RPMI7951 (cell line): ENCODE results near the gene ACOT9. TPM values are rescaled to one million over a fixed set of nuclear protein-coding genes. Genes with fewer than 3 reads are reported as not detected.
"Not testable (repeated sequence)": the region's sequence is repeated elsewhere in the genome, so short reads cannot be mapped to it uniquely, and the experiment has no call there.

Source experiments
- DNase-seq: peaks from one replicate; pipeline ENCODE4 v3.0.0-alpha.2; 2012; ENCODE audit warnings: low read depth
- total RNA-seq: library from RNA; depleted of rRNA; stranded (reverse); fragments of >200 nt; shearing (Covaris generic); gene quantifications from 2 replicates; pipeline ENCODE4 v1.2.3, GENCODE V29; 2014; rRNA removed

ACOT9 gene
- total RNA-seq, 1 experiment from 2014 or later = 68.0 TPM

DNA sequence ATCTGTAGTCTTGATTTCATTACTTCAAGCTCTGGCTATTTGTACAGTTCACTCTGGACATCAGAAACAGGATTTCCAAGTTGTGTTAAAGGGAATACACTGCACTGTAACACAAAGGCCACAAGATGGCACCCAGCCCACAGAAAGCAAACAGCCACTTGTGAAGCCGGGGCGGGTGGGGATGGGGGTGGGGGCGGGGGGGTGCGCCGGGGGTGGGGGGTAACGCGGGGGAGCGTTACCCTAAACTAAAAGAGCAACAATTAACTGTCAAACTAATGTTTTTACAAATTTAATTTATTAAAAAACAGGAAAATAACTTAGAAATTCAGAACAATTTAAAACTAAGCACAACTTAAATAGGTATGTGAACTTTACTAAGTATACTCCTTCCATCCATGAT, 48.5 kb downstream of the ACOT9 start:
- DNase-seq = peak; percentile 58

DNA sequence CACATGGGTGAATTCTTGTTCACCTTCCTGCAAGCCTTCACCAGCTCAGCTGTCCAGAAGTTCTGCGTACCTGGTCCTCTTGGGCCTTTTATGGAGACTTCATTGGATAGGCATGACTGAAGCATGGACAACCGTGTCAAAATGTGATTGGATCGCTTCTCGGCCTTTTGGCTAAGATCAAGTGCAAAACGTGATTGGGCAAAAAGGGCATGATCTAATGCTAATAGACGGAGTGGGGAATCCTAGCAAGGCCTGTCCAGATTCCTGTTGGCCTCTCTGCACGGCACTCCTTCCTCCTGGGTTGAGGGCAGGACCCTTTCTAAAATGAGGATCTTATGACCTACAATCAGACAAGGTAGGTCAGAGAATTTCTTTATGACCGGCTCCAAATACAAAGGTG, 50.9 kb downstream of the ACOT9 start:
- DNase-seq = no peak

DNA sequence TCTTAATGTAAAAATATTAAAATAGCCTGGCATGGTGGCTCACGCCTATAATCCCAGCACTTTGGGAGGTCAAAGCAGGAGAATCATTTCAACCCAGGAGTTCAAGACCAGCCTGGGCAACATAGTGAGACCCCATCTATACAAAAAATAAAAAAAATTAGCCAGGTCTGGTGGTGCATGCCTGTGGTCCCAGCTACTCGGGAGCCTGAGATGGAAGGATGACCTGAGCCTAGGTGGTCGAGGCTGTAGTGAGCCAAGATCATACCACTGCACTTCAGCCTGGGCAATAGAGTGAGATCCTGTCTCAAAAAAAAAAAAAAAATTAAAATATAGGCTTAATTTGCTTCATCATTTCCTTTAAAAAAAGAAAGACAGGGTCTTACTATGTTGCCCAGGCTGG, 66.6 kb downstream of the ACOT9 start:
- DNase-seq = not testable (repeated sequence)

DNA sequence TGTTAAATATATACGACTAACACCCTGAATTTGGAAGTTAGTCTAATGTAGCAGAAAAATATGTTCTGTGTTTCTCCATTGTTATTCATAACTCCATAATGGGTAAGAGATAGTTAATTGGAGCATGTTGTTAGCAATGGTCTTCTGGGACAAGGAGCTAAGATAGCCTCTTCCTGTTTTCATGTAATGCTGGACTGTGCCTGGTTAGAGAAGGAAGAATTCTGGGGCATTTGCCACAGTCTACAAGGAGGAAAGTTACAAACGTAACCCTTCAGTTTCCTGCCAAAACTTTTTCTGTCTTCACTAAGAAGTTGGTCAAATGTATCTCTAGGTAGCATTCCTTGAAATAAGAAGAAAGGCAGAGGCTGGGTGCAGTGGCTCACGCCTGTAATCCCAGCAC, 70.0 kb downstream of the ACOT9 start:
- no peak for DNase-seq

DNA sequence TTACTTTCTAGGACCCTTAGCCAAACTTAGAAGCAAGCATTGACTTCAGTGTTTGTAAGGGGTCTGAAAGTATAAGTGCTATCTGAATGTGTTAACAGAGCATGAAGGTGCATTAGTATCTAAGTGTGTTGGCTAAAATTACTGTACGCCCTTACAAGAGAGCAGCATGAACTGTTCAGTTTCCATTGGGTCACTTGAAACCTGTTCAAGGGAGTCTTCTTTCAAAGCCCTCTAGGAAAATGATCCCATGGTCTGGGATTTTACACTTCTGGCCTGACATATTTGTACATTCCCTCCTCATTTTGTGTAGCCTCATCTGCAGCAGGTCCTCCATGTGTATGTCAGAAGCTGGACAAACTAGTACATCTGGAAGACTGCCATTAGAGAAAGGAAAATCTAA, 72.5 kb downstream of the ACOT9 start:
- DNase-seq = no peak

DNA sequence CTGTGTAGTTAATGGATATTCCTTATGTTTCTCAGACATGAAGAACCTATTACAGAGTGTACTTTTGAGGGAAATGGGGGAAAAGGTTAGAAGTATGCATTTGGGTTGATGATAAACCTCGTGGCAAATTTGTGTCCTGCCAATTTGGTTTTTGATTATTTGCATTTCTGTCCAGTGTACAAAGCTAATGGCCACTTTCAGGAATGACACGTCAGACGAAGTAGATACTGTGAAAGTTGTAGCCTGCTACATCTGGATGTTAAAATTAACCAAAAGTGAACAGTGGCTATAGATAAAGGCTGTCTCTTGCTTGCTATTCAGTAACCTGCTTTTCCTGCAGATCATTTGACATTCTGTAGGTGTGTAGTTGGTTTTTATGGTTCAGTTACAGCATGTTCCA, 74.7 kb downstream of the ACOT9 start:
- DNase-seq = no peak

DNA sequence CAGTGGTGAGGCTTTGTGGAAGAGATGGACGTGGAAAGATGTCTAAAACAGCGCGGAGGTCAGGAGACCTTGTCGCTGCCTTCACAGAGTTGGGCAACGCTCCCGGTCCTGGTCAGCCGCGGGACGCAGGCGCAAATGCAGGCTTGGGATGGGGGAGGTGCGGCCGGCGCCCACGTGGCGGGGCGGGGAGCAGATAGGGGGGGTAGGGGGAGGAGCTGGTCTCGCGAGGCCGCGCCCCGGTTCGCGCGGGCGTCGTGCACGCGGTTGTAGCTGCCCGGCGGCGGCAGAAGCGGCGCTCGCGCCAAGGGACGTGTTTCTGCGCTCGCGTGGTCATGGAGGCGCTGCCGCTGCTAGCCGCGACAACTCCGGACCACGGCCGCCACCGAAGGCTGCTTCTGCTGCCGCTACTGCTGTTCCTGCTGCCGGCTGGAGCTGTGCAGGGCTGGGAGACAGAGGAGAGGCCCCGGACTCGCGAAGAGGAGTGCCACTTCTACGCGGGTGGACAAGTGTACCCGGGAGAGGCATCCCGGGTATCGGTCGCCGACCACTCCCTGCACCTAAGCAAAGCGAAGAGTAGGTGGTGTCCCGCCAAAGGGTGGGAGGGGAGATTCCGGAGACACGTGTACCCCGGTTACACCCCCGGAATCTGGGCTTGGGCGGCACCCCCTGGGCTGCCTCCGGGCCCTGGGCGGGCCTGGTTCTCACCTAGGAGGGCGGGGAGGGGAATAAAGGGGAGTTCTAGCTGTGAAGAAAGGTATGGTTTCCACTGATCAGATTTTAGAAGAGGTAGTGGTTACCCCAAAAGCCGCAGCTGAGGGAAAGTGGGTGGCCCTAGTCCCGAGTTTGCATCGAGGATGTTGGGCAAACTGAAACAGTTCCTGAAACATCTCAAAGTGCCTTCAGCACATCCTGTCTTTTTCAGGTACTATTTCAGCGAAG, 75.6 kb downstream of the ACOT9 start, which contains the start of gene PRDX4:
TSS of gene PRDX4 (plus strand) at position 255 of the 939 bp plus-strand sequence. CDS start at position 333, 78 bp downstream.
- peak; percentile 88 for DNase-seq

DNA sequence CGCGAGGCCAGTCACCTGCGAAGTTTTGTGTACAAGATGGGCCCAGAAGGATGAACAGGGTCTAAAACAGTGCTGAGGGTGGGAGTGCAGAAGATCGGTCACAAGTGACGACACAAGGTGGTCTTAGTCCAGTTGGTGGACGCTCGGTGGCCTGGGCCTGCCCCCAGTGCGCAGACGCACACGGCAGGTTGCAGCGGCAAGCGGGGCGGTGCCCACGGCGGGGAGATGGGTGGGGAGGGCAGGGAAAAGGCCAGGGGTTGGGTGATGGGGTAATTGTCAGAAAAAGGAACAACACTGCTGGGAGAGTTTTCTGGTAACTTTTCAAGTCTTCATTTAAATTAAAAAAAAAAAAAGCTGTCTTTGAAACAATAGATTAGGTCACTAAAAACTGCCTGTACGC, 76.8 kb downstream of the ACOT9 start:
- DNase-seq = no peak

DNA sequence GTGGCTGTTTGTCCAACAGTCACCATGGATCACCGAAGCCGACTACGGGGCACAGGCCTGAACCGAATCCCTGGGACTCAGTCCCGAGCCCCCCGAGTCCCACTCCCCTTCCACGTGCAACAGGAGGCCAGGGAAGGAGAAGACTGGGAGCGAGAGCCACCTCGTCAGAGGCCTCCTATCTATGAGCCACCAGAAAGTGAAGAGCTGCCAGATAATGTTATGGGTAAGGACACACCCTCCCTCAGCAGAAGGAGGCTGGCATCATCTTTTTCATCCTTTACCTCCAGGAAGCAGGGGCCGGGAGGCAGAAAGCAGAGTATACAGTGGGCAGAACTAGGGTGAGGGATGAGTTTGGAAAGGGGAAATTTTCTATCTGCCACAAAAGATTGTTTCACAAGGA, 78.6 kb downstream of the ACOT9 start:
- no peak for DNase-seq

DNA sequence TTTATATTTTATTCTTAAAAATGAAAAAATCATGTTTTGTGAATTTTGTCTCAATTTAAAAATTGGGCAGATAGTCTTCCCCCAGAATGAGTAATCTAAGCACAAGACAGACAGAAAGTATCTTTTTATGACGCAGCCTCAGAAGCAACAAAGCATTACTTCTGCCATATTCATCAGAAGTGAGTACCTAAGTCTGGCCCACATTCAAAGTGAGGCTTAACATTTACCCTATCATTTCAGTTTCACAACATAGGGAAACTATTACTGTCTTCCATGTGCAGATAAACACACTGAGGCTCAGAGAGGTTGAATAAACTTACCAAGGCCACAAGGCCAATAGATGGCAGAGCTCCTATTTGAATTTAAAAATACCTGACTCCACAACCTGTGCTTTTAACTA, 80.2 kb downstream of the ACOT9 start:
- peak; percentile 4 for DNase-seq

DNA sequence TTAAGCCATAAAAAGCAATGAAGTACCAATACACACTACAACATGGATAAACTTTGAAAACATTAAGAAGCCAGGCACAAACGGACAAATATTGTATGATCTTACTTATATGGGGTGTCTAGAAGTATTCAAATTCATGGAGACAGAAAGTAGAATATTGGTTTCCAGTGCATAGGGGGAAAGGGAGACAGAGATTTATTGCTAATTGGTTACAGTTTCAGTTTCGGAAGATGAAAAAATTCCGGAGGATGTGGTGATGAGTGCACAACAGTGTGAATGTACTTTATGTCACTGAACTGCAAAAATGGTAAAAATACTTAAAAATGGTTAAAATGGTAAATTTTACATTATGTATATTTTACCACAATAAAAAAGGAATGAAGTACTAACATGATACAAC, 80.9 kb downstream of the ACOT9 start:
- DNase-seq = peak; percentile 32

DNA sequence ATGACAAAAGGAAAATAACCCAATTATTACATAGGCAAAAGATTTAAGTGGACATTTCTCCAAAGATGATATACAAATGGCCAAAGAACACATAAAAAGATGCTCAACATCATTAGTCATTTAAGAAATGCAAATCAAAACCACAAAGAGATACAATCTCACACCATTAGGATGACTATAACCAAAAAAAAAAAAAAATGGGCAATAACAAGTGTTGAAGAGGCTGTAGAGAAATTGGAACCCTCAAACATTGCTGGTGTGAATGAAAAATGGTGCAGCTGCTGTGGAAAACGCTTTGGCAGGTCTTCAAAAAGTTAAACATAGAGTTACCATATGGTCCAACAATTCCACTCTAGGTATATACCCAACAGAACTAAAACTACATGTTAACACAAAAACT, 81.4 kb downstream of the ACOT9 start:
- DNase-seq = peak; percentile 28

DNA sequence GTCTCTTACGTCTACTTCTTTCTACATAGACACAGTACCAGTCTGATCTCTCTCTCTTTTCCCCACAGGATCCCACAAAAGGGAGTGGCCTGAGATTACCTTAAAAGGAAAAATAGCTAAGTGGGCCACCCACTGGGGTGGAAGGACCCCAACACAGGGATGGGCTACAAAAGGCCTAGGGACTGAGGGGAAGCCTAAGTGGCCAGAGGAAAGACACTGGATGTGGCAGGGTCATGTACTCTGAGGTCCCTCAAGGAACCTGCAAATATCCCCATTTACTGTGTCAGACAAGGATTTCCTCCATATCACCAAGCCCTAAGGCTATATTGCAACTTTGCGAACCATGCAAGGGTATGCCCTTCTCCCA, 82.3 kb downstream of the ACOT9 start:
- no peak for DNase-seq

DNA sequence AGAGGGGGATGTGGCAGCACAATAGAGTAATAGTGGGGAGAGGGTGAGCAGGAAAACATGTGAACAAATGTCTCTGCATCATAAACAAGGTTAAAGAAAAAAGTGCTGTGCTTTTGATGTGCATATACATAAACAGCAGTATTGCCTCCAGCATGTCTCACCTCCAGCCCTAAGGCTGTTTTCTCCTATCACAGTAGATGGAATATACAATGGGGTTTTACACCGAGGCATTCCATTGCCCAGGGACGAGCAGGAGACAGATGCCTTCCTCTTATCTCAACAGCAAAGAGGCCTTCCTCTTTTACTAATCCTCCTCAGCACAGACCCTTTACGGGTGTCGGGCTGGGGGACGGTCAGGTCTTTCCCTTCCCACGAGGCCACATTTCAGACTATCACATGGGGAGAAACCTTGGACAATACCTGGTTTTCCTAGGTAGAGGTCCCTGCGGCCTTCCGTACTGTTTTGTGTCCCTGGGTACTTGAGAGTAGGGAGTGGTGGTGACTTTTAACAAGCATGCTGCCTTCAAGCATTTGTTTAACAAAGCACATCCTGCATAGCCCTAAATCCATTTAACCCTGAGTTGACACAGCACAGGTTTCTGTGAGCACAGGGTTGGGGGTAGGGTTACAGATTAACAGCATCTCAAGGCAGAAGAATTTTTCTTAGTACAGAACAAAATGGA, 82.9 kb downstream of the ACOT9 start:
- DNase-seq = not testable (repeated sequence)

DNA sequence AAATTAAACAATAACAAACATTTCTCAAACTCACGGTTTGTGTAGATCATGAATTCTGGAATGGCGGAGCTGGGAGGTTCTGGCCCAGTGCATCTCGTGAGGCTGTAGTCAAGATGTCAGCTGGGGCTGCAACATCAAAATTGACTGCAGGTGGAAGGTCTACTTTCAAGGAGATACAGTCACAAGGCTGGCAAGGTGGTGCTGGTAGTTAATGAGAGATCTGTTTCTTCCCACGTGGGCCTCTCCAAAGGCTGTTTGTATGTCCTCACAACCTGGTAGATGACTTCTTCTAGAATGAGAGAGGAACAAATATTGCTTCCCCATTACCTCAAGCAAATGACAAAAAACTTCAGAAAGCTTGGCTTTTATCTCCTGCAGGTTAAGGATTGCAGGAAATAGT, 83.7 kb downstream of the ACOT9 start:
- DNase-seq = no peak

DNA sequence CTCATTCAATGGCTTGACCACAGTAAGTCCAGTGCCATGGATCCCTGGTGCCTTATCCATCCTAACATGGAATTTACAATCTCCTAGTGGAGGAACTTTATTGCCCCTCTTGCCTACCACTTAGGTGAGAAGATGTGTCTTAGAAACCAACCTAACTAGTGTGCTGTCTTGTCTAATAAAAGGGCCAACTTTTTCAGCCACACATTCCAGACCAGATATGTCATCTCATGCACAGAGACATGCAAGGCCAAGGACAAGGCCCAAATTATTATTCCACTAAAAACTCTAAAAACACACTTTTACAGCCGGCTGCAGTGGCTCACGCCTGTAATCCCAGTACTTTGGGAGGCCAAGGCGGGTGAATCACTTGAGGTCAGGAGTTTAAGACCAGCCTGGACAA, 86.4 kb downstream of the ACOT9 start:
- DNase-seq = peak; percentile 25

DNA sequence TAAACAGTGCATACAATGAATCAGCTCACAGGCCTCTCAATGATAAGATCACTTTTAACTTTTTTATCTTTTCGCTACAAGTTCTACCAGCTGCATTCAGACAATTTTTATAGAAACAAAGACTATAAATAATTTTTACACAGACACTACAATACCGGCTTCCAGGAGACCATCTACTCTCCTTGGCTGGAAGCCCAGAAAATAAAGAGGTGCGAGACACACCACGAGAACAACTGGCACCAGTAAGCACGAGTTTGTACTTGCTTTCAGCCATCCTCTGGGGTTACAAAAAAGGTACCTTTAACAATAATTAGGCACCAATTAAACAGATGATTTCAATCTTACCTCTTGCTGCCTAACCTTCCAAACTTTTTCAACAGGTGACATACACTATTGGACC, 87.0 kb downstream of the ACOT9 start:
- no peak for DNase-seq

Other genes starting within 250 kb of the ACOT9 start
- gene PRDX4, start 75.8 kb downstream of the ACOT9 start, total RNA-seq = 478 and 538 TPM in 2 replicates
- gene SAT1, start 39.9 kb upstream of the ACOT9 start, total RNA-seq = 82.5 and 97.9 TPM in 2 replicates
- gene APOO, start 164.7 kb upstream of the ACOT9 start, total RNA-seq = 40.1 and 41.8 TPM in 2 replicates
- not detected in 2 replicates for gene CXorf58, start 164.7 kb upstream of the ACOT9 start, total RNA-seq